ENCODE results near the gene NUP210.

DNA sequence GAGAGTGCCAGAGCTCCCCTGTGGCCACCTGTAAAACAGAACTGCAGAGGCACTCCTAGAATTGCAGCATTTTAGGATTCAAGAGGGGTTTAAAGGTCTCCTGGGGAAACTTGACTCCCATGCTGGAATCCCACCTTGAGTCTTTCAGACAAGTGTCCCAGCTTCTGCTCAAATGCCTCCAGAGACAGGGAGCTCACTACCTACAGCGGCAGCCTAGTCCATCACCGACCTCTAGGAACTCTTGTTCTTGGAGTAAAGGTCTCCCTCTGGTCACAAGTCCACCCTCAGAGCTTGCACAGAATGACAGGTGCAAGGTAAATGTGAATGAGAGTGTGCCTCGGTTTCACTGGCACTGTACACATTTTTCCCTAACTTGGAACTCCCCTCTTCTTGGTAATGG, 72.0 kb downstream of the NUP210 start:
- no peak for TF ChIP-seq CTCF (IDR thresholded peaks at IDR 0.05)
- TF ChIP-seq, protein P1, sequence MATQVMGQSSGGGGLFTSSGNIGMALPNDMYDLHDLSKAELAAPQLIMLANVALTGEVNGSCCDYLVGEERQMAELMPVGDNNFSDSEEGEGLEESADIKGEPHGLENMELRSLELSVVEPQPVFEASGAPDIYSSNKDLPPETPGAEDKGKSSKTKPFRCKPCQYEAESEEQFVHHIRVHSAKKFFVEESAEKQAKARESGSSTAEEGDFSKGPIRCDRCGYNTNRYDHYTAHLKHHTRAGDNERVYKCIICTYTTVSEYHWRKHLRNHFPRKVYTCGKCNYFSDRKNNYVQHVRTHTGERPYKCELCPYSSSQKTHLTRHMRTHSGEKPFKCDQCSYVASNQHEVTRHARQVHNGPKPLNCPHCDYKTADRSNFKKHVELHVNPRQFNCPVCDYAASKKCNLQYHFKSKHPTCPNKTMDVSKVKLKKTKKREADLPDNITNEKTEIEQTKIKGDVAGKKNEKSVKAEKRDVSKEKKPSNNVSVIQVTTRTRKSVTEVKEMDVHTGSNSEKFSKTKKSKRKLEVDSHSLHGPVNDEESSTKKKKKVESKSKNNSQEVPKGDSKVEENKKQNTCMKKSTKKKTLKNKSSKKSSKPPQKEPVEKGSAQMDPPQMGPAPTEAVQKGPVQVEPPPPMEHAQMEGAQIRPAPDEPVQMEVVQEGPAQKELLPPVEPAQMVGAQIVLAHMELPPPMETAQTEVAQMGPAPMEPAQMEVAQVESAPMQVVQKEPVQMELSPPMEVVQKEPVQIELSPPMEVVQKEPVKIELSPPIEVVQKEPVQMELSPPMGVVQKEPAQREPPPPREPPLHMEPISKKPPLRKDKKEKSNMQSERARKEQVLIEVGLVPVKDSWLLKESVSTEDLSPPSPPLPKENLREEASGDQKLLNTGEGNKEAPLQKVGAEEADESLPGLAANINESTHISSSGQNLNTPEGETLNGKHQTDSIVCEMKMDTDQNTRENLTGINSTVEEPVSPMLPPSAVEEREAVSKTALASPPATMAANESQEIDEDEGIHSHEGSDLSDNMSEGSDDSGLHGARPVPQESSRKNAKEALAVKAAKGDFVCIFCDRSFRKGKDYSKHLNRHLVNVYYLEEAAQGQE (IDR thresholded peaks at IDR 0.05; ENCODE audit: low read depth, low read length), result no peak
- TF ChIP-seq POLR2AphosphoS5 (IDR thresholded peaks at IDR 0.05; ENCODE audit: low read depth, low read length), result no peak
- no peak for TF ChIP-seq FOXJ3 (CRISPR knock-in tag; IDR thresholded peaks at IDR 0.05)
- no peak for TF ChIP-seq SIN3A (IDR thresholded peaks at IDR 0.05; ENCODE audit: borderline replicate concordance, low read depth, low read length)
- no peak for TF ChIP-seq YY1 (IDR thresholded peaks at IDR 0.05; ENCODE audit: low read depth)
- no peak for TF ChIP-seq SMC3 (IDR thresholded peaks at IDR 0.05; ENCODE audit: low read depth, low read length)
- TF ChIP-seq MXI1 (IDR thresholded peaks at IDR 0.05; ENCODE audit: low read depth, low read length), result no peak
- no peak for TF ChIP-seq EZH2phosphoT487 (IDR thresholded peaks at IDR 0.05; ENCODE audit: borderline replicate concordance, low read depth)
- TF ChIP-seq RFX5 (IDR thresholded peaks at IDR 0.05; ENCODE audit: low read length), result no peak
- TF ChIP-seq, protein P2, sequence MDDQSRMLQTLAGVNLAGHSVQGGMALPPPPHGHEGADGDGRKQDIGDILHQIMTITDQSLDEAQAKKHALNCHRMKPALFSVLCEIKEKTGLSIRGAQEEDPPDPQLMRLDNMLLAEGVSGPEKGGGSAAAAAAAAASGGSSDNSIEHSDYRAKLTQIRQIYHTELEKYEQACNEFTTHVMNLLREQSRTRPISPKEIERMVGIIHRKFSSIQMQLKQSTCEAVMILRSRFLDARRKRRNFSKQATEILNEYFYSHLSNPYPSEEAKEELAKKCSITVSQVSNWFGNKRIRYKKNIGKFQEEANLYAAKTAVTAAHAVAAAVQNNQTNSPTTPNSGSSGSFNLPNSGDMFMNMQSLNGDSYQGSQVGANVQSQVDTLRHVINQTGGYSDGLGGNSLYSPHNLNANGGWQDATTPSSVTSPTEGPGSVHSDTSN (IDR thresholded peaks at IDR 0.05), result no peak
- no peak for TF ChIP-seq GATA2 (CRISPR knock-in tag; IDR thresholded peaks at IDR 0.05)
- TF ChIP-seq RAD21 (IDR thresholded peaks at IDR 0.05; ENCODE audit: low read length), result no peak
- no peak for TF ChIP-seq TAF1 (IDR thresholded peaks at IDR 0.05; ENCODE audit: borderline replicate concordance, low read depth, low read length)

Measured in SK-N-SH (cell line).